Suprapubic skin (tissue), 3 donors: ENCODE data around the gene ARHGAP29.

Source experiments
- EP300 ChIP-seq: sonication (generic); formaldehyde crosslinking; IDR thresholded peaks from one replicate; pipeline ENCODE4 v1.6.1; 2017; ENCODE audit warnings: antibody characterized with exemption
- POLR2A ChIP-seq, 2 donors: fragments of 450-650 bp; IDR thresholded peaks; one replicate each; pipeline ENCODE4 v1.6.1; 2017; ENCODE audit warnings: antibody characterized with exemption in 2 of 2, mild to moderate bottlenecking in 2 of 2, moderate library complexity in 2 of 2
- TF ChIP-seq, protein P1 (sequence below), 2 donors: fragments of 200-600 bp in 1 of 2; fragments of 450-650 bp in 1 of 2; sonication (generic) in 1 of 2; IDR thresholded peaks; one replicate each; pipeline ENCODE4 v1.5.1; 2016 to 2019; ENCODE audit warnings: antibody characterized with exemption in 2 of 2, mild to moderate bottlenecking in 1 of 2, moderate library complexity in 1 of 2

DNA sequence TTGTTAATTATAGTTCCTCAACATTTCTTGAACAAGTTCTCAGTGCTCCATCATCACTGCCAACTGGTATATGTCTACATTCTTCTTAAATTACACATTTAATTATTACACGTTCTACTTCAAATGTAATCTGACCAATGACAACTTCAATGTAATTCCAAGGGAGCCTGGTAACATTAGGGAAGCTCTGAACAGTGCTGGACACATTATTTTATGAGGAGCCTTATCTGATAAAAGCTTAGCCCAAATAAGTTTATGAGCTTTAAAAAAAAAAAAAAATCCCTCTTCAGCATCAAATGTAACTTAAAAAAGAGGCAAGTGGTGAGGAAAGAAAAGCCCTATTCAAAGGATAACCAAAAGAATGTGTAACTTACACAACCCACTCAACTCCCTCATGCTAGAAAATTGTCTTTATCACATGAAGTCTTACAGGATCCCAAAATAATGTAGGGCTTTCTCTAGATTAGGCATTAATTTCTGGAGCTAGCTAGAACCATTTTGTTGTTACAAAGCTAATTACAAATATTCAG, 81.2 kb downstream of the ARHGAP29 start:
- TF ChIP-seq, protein P1, sequence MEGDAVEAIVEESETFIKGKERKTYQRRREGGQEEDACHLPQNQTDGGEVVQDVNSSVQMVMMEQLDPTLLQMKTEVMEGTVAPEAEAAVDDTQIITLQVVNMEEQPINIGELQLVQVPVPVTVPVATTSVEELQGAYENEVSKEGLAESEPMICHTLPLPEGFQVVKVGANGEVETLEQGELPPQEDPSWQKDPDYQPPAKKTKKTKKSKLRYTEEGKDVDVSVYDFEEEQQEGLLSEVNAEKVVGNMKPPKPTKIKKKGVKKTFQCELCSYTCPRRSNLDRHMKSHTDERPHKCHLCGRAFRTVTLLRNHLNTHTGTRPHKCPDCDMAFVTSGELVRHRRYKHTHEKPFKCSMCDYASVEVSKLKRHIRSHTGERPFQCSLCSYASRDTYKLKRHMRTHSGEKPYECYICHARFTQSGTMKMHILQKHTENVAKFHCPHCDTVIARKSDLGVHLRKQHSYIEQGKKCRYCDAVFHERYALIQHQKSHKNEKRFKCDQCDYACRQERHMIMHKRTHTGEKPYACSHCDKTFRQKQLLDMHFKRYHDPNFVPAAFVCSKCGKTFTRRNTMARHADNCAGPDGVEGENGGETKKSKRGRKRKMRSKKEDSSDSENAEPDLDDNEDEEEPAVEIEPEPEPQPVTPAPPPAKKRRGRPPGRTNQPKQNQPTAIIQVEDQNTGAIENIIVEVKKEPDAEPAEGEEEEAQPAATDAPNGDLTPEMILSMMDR (IDR thresholded peaks at IDR 0.05): no peak
- no peak for TF ChIP-seq POLR2A (IDR thresholded peaks at IDR 0.05)
- no peak for TF ChIP-seq EP300
